GM18520 (cell line): ENCODE results near the gene SPOCK1.

Experiments used
- ATAC-seq: cut with Tn5 transposase; IDR thresholded peaks from one replicate; pipeline ENCODE4 v1.9.1; 2021; ENCODE audit not compliant: unreplicated experiment

SPOCK1 gene

GRCh38 chr5:137496919-137497318 lies 2.2 kb downstream of the SPOCK1 start:
- no peak for ATAC-seq

- no peak for ATAC-seq
Measured at GRCh38 chr5:137492331-137492730, 6.8 kb downstream of the SPOCK1 start.

- no peak for ATAC-seq
Measured at GRCh38 chr5:137491121-137491520, 8.0 kb downstream of the SPOCK1 start.

GRCh38 chr5:137490591-137490990 lies 8.5 kb downstream of the SPOCK1 start:
- ATAC-seq, result no peak

GRCh38 chr5:137488974-137489373 lies 10.2 kb downstream of the SPOCK1 start:
- no peak for ATAC-seq

- ATAC-seq, result no peak
Measured at GRCh38 chr5:137488516-137488915, 10.6 kb downstream of the SPOCK1 start.

GRCh38 chr5:137487600-137487999 lies 11.5 kb downstream of the SPOCK1 start:
- no peak for ATAC-seq

GRCh38 chr5:137486707-137487106 lies 12.4 kb downstream of the SPOCK1 start:
- no peak for ATAC-seq

- ATAC-seq, result no peak
Measured at GRCh38 chr5:137481596-137481995, 17.5 kb downstream of the SPOCK1 start.

GRCh38 chr5:137478043-137478442 lies 21.1 kb downstream of the SPOCK1 start:
- no peak for ATAC-seq

GRCh38 chr5:137470921-137471220 lies 28.3 kb downstream of the SPOCK1 start:
- ATAC-seq, result no peak

GRCh38 chr5:137470111-137470920 lies 28.8 kb downstream of the SPOCK1 start:
- no peak for ATAC-seq

GRCh38 chr5:137466889-137467288 lies 32.2 kb downstream of the SPOCK1 start:
- ATAC-seq, result no peak

- no peak for ATAC-seq
Measured at GRCh38 chr5:137465930-137466329, 33.2 kb downstream of the SPOCK1 start.

- ATAC-seq, result no peak
Measured at GRCh38 chr5:137462816-137463520, 36.2 kb downstream of the SPOCK1 start.

- no peak for ATAC-seq
Measured at GRCh38 chr5:137462265-137462590, 36.9 kb downstream of the SPOCK1 start.

- ATAC-seq, result no peak
Measured at GRCh38 chr5:137461391-137462264, 37.5 kb downstream of the SPOCK1 start.

- ATAC-seq, result no peak
Measured at GRCh38 chr5:137454671-137455070, 44.5 kb downstream of the SPOCK1 start.

GRCh38 chr5:137453483-137454080 lies 45.5 kb downstream of the SPOCK1 start:
- no peak for ATAC-seq

- ATAC-seq, result no peak
Measured at GRCh38 chr5:137450759-137451158, 48.4 kb downstream of the SPOCK1 start.

- ATAC-seq, result no peak
Measured at GRCh38 chr5:137448868-137449267, 50.3 kb downstream of the SPOCK1 start.
